Fibroblast of lung (primary cell): ENCODE results near the gene CFAP100. TPM values are rescaled to one million over a fixed set of nuclear protein-coding genes. Genes with fewer than 3 reads are reported as not detected.

ENCODE experiments used
- DNase-seq, 2 donors: peaks; one replicate each; pipeline versions ENCODE4 v3.0.0 to v3.0.0-alpha.2; 2010; ENCODE audit warnings: low read depth in 2 of 2
- H2AFZ ChIP-seq: 2 replicates; pipeline ENCODE4 v1.5.1; 2012; ENCODE audit warnings: low read length, control low read depth, inconsistent platforms
- H3K27ac ChIP-seq: 2 replicates; pipeline ENCODE4 v1.5.1; 2011; ENCODE audit warnings: low read length, control low read depth; ENCODE audit not compliant: insufficient read depth
- H3K27me3 ChIP-seq: 2 replicates; pipeline ENCODE4 v1.5.1; 2011; ENCODE audit warnings: mild to moderate bottlenecking, low read length; ENCODE audit not compliant: control insufficient read depth, insufficient read depth
- H3K36me3 ChIP-seq: 2 replicates; pipeline ENCODE4 v1.5.1; 2011; ENCODE audit warnings: low read length; ENCODE audit not compliant: control insufficient read depth, insufficient read depth
- H3K4me1 ChIP-seq: 2 replicates; pipeline ENCODE4 v1.5.1; 2011; ENCODE audit warnings: low read length; ENCODE audit not compliant: control insufficient read depth, insufficient read depth; ENCODE audit errors: extremely low read depth
- H3K4me2 ChIP-seq: 2 replicates; pipeline ENCODE4 v1.5.1; 2011; ENCODE audit warnings: low read length, control low read depth; ENCODE audit not compliant: insufficient read depth; ENCODE audit errors: extremely low read depth
- H3K4me3 ChIP-seq, 4 experiments: fragments of 200-600 bp in 1 of 4; sonication (generic) in 1 of 4; replicated peaks in 1 of 4; 2 replicates each; pipeline ENCODE4 v1.5.1; 2011 to 2016; ENCODE audit warnings: low read length in 4 of 4, low read depth in 3 of 4, mild to moderate bottlenecking in 3 of 4, control low read depth in 2 of 4, inconsistent platforms in 1 of 4, mixed read lengths in 1 of 4; ENCODE audit not compliant: insufficient read depth in 1 of 4; ENCODE audit errors: control extremely low read depth in 1 of 4
- H3K79me2 ChIP-seq: 2 replicates; pipeline ENCODE4 v1.5.1; 2012; ENCODE audit warnings: mild to moderate bottlenecking, low read length, inconsistent platforms; ENCODE audit not compliant: control insufficient read depth, insufficient read depth
- H3K9ac ChIP-seq: 2 replicates; pipeline ENCODE4 v1.5.1; 2011; ENCODE audit warnings: mild to moderate bottlenecking, low read length, control low read depth; ENCODE audit not compliant: insufficient read depth
- H3K9me3 ChIP-seq: 2 replicates; pipeline ENCODE4 v1.5.1; 2012; ENCODE audit warnings: low read depth, low read length; ENCODE audit not compliant: control insufficient read depth, insufficient read depth
- H4K20me1 ChIP-seq: 2 replicates; pipeline ENCODE4 v1.5.1; 2011; ENCODE audit warnings: low read length; ENCODE audit not compliant: control insufficient read depth, insufficient read depth; ENCODE audit errors: extremely low read depth
- EZH2 ChIP-seq: IDR thresholded peaks from 2 replicates; pipeline ENCODE4 v1.5.1; 2012; ENCODE audit warnings: low read length, control low read depth, mild to moderate bottlenecking; ENCODE audit errors: missing control alignments
- polyA plus RNA-seq, 2 donors: library from polyadenylated mRNA; depleted of rRNA in 1 of 2; stranded (reverse) in 1 of 2; unstranded in 1 of 2; fragments of >200 nt; gene quantifications; 2 replicates each; pipeline ENCODE4 v1.2.1, GENCODE V29; 2011 to 2012; ENCODE audit warnings: missing spikeins in 1 of 2
- total RNA-seq: library from RNA; depleted of rRNA; stranded (reverse); fragments of >200 nt; gene quantifications from 2 replicates; pipeline ENCODE4 v1.2.1, GENCODE V29; 2014
- TF ChIP-seq, protein P1 (sequence below), 2 donors: IDR thresholded peaks in 1 of 2; conservative IDR thresholded peaks in 1 of 2; 1 replicate in 1 of 2; 2 replicates in 1 of 2; pipeline ENCODE4 v1.5.1; 2011 to 2012; ENCODE audit warnings: low read length in 2 of 2, control low read depth in 1 of 2, inconsistent platforms in 1 of 2, low read depth in 1 of 2, mild to moderate bottlenecking in 1 of 2

CFAP100 gene
- total and polyA plus RNA-seq, 2 donors (not counting 1 experiment from before 2014, with no cell fraction given) = not detected

- Histone ChIP-seq H3K79me2 (no peaks in the 10 kb centered on the region), H2AFZ (no peak overlapping the region), H3K27ac (no peak overlapping the region), H4K20me1 (no peaks in the 10 kb centered on the region), H3K27me3 (no peaks in the 10 kb centered on the region), H3K4me1 (peaks cover 3% of the 10 kb centered on the region), H3K4me2 (no peak overlapping the region), H3K9me3 (no peaks in the 10 kb centered on the region), H3K9ac (no peak overlapping the region), H3K36me3 (no peaks in the 10 kb centered on the region), H3K4me3 (no peak overlapping the region)
- no peak for TF ChIP-seq EZH2
- TF ChIP-seq, protein P1, sequence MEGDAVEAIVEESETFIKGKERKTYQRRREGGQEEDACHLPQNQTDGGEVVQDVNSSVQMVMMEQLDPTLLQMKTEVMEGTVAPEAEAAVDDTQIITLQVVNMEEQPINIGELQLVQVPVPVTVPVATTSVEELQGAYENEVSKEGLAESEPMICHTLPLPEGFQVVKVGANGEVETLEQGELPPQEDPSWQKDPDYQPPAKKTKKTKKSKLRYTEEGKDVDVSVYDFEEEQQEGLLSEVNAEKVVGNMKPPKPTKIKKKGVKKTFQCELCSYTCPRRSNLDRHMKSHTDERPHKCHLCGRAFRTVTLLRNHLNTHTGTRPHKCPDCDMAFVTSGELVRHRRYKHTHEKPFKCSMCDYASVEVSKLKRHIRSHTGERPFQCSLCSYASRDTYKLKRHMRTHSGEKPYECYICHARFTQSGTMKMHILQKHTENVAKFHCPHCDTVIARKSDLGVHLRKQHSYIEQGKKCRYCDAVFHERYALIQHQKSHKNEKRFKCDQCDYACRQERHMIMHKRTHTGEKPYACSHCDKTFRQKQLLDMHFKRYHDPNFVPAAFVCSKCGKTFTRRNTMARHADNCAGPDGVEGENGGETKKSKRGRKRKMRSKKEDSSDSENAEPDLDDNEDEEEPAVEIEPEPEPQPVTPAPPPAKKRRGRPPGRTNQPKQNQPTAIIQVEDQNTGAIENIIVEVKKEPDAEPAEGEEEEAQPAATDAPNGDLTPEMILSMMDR (conservative IDR thresholded peaks at IDR 0.05 in 1 of 2, IDR thresholded peaks at IDR 0.05 in 1 of 2; ENCODE audit: low read depth in 1 of 2, low read length in 2 of 2) = no peak
- no peak for DNase-seq
Measured at GRCh38 chr3:126351086-126351770, 43.5 kb upstream of the CFAP100 start.

DNA sequence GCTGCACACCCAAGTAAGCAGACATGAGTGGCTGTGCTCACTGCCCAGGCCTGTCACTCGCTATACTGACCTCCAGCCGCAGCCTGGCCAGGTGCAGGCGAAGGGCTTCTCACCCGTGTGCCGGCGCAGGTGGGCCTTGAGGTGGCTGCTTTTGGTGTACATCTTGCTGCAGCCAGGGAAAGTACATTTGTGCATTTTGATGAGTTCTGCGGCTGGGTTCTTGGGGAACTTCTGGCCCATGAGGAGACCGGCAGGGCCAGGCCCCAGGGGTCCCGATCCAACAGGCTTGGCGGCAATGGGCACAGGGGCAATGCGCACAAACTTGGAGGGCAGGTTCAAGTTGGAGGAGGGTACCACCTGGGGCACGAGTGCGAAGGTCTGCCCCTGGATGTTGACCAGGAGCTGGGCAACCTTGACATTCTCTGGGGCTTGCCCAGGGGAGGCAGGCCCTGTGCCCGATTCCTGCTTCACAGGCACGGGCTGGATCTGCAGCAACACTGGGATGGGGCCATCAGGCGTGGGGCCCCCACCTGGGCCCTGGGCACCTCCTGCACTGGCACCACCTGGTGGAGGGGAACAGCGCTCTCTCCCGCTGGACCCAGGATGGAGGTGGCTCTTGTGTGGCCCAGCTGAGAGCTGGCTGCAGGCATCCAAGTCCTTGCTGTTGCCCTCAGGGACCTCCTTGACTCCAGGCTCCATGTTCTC lies 42.8 kb upstream of the CFAP100 start:
- Histone ChIP-seq H3K27me3 (no peaks in the 10 kb centered on the region), H3K4me1 (peaks cover 4% of the 10 kb centered on the region), H4K20me1 (no peaks in the 10 kb centered on the region), H3K36me3 (no peaks in the 10 kb centered on the region), H3K4me2 (no peak overlapping the region), H3K4me3 (no peak overlapping the region), H3K27ac (no peak overlapping the region), H3K79me2 (no peaks in the 10 kb centered on the region), H2AFZ (no peak overlapping the region), H3K9ac (no peak overlapping the region), H3K9me3 (no peaks in the 10 kb centered on the region)
- TF ChIP-seq, protein P1 (conservative IDR thresholded peaks at IDR 0.05 in 1 of 2, IDR thresholded peaks at IDR 0.05 in 1 of 2; ENCODE audit: low read depth in 1 of 2, low read length in 2 of 2) = no peak
- TF ChIP-seq EZH2 = no peak
- DNase-seq = no peak

DNA sequence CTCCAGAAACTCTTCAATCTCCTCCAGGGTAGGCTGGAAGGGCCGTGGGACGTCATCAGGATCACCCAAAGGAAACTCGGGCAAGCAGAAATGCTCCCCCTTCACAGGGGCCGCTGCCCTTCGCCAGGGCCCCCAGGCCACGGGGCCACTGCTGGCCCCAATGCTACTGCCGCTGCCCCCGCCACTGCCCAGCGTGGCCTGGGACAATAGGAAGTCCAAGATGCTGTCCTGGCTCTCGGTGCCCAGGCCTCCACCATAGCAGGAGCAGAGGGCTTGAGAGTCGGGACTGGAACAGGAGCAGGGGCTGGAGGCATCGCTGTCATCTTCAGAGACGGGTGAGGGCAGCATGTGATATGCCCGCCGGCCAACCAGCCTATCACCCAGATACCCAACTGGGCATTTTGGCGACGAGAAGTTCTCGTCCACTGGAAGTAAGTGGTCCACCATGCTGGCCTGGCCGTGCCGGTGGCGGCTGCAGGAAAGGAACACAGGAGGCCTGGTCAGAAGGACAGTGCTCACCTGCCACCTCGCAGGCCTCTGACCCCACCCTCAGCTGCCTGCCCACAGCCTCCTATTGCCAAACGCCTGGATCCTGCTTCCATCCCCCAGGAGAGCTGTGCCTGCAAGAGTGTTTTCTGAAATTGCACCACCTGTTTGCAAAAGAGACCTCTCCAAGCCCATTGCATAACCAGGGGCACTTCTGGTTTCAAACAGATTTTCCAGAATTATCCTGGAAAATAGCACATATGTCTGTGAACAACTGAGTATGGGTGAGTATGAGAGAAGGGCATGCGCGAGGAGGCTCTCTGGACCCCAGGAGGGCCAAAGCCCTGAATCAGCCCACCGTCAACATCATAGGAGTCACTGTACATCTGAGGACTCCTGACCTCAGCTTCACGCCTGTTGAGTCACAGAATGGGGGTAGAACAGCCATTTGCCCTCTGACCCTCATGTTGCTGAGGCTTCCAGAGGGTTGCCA lies 41.9 kb upstream of the CFAP100 start:
- no peak for TF ChIP-seq EZH2
- TF ChIP-seq, protein P1 (conservative IDR thresholded peaks at IDR 0.05 in 1 of 2, IDR thresholded peaks at IDR 0.05 in 1 of 2; ENCODE audit: low read depth in 1 of 2, low read length in 2 of 2) = no peak
- no peak overlapping the region for H3K27ac ChIP-seq
- H3K9me3 ChIP-seq = no peaks in the 10 kb centered on the region
- peaks cover 6% of the 10 kb centered on the region for H3K4me1 ChIP-seq
- peak in 1 of 2 donors; percentile 87 for DNase-seq
- H3K27me3 ChIP-seq = no peaks in the 10 kb centered on the region
- no peak overlapping the region for H3K4me2 ChIP-seq
- H3K79me2 ChIP-seq = no peaks in the 10 kb centered on the region
- no peaks in the 10 kb centered on the region for H4K20me1 ChIP-seq
- no peak overlapping the region for H3K9ac ChIP-seq
- H3K36me3 ChIP-seq = no peaks in the 10 kb centered on the region
- H3K4me3 ChIP-seq = no peak overlapping the region
- H2AFZ ChIP-seq = no peak overlapping the region
